ENCODE data around the gene TSPAN18. TPM values are rescaled to one million over a fixed set of nuclear protein-coding genes. Genes with fewer than 3 reads are reported as not detected.

Gene TSPAN18
- total RNA-seq, 4 donors from 2014 or later, result 2.1 to 9.1 (median 2.5) TPM

GRCh38 chr11:44963136-44963535 is 236.4 kb downstream of the TSPAN18 start:
- H3K4me1 ChIP-seq, result no peaks in the 10 kb centered on the region
- no peaks in the 10 kb centered on the region for H3K27me3 ChIP-seq
- DNase-seq (no peak), ATAC-seq (no peak)
- in situ Hi-C loops (cut with MboI; ENCODE audit: low sequenced_read_pairs in 4 of 4), result no loop called here
- H3K9me3 ChIP-seq, result no peaks in the 10 kb centered on the region
- no peak overlapping the region for H3K27ac ChIP-seq
- no peak for TF ChIP-seq POLR2A (IDR thresholded peaks at IDR 0.05)
- TF ChIP-seq CTCF (IDR thresholded peaks at IDR 0.05 in 4 of 5, conservative IDR thresholded peaks at IDR 0.05 in 1 of 5), result no peak
- intact Hi-C loops (cut with DNase I; ENCODE audit: low total_unique reads), result no loop called here
- H3K4me3 ChIP-seq, result no peak overlapping the region
- H3K36me3 ChIP-seq, result no peaks in the 10 kb centered on the region

GRCh38 chr11:44963948-44964347 is 237.2 kb downstream of the TSPAN18 start:
- no peaks in the 10 kb centered on the region for H3K4me1 ChIP-seq
- H3K27ac ChIP-seq, result no peak overlapping the region
- DNase-seq (no peak), ATAC-seq (no peak)
- no peak for TF ChIP-seq CTCF (IDR thresholded peaks at IDR 0.05 in 4 of 5, conservative IDR thresholded peaks at IDR 0.05 in 1 of 5)
- no peak for TF ChIP-seq POLR2A (IDR thresholded peaks at IDR 0.05)
- in situ Hi-C loops (cut with MboI; ENCODE audit: low sequenced_read_pairs in 4 of 4) (no loop called here), intact Hi-C loops (cut with DNase I; ENCODE audit: low total_unique reads) (no loop called here)
- H3K27me3 ChIP-seq, result no peaks in the 10 kb centered on the region
- no peak overlapping the region for H3K4me3 ChIP-seq
- no peaks in the 10 kb centered on the region for H3K36me3 ChIP-seq
- H3K9me3 ChIP-seq, result no peaks in the 10 kb centered on the region

- no peak for DNase-seq
- in situ Hi-C loops (cut with MboI; ENCODE audit: low sequenced_read_pairs in 4 of 4) (no loop called here), intact Hi-C loops (cut with DNase I; ENCODE audit: low total_unique reads) (no loop called here)
- Histone ChIP-seq H3K27me3 (no peaks in the 10 kb centered on the region), H3K4me3 (no peak overlapping the region), H3K9me3 (no peaks in the 10 kb centered on the region), H3K4me1 (no peaks in the 10 kb centered on the region), H3K36me3 (no peaks in the 10 kb centered on the region), H3K27ac (no peak overlapping the region)
- ATAC-seq, result no peak
- no peak for TF ChIP-seq POLR2A (IDR thresholded peaks at IDR 0.05)
- TF ChIP-seq CTCF (IDR thresholded peaks at IDR 0.05 in 4 of 5, conservative IDR thresholded peaks at IDR 0.05 in 1 of 5), result no peak
Observed at GRCh38 chr11:44964526-44965209, 237.9 kb downstream of the TSPAN18 start.

- TF ChIP-seq POLR2A (IDR thresholded peaks at IDR 0.05) (no peak), CTCF (IDR thresholded peaks at IDR 0.05 in 4 of 5, conservative IDR thresholded peaks at IDR 0.05 in 1 of 5) (no peak)
- ATAC-seq, result no peak
- no peaks in the 10 kb centered on the region for H3K4me1 ChIP-seq
- H3K4me3 ChIP-seq, result no peak overlapping the region
- no peaks in the 10 kb centered on the region for H3K9me3 ChIP-seq
- no peaks in the 10 kb centered on the region for H3K36me3 ChIP-seq
- H3K27ac ChIP-seq, result no peak overlapping the region
- intact Hi-C loops (cut with DNase I; ENCODE audit: low total_unique reads), result no loop called here
- in situ Hi-C loops (cut with MboI; ENCODE audit: low sequenced_read_pairs in 4 of 4), result no loop called here
- H3K27me3 ChIP-seq, result no peaks in the 10 kb centered on the region
- no peak for DNase-seq
Observed at GRCh38 chr11:44966694-44967093, 239.9 kb downstream of the TSPAN18 start.

All from gastrocnemius medialis (tissue), 4 donors.